Measurements from ENCODE around the gene NEURL1.

GRCh38 chr10:103473261-103473671 lies 20.2 kb upstream of the NEURL1 start:
- TF ChIP-seq CTCF (conservative IDR thresholded peaks at IDR 0.05) (no peak), ZFX (IDR thresholded peaks at IDR 0.05) (no peak)

All from C4-2B (cell line).